GM21447 (cell line): ENCODE results near the gene UBXN1.
"Not testable (repeated sequence)": the region's sequence is repeated elsewhere in the genome, so short reads cannot be mapped to it uniquely, and the experiment has no call there.

ENCODE experiments used
- ATAC-seq: cut with Tn5 transposase; IDR thresholded peaks from one replicate; pipeline ENCODE4 v1.9.1; 2021; ENCODE audit not compliant: unreplicated experiment

Gene UBXN1

DNA sequence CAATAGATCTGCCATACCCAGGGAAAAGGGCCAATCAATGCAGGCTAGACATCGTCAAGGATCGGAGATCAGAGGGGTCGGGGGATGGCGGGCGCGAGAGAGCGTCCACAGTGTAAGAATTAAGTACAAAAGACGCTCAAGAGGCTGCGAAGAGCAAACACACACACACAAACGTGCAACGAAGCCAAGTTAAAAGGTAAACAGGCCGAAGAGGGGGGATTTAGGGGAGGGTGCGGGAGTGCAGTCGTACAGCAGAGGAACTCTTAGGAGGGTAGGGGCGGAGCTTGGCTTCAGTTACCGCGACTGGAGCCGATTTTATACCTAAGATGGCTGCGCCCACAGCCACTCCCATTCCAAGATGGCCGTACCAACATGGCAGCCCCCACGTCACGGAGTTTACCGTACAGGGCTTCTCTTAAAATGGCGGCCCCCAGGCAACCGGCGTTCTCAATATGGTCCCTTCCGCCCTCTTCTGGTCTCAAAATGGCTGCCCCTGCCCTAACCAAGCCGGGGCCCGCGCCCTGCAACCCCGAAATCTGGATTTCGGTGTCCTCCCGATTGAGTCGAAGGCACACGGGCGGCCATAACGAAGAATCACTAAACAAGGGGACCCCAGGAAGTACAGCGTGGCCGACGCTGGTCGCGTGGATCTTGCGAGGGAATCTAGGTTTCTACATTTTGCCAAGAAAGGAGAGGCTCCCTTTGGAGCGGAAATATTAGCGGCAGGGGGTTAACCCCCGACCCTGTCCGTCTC is 30.6 kb upstream of the UBXN1 start:
- ATAC-seq: peak; percentile 65

DNA sequence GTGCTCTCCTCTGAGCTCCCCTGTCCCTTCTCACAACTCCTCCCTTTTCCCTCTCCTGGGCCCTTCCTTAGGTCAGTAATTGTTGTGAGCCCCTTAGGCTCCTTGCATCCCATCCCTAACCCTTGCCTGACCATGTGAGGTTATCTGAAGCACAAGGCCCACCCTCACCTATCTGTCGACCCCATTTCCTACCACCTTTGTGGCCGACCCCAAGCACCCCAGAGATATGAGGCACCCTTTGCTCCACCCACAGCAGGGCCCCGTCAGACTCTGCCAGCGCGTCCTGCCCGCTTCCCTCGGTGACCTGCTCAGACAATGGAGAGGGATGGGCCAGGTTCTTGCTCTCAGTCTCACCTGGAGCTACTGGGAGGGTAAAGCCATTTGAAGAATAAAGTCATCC is 29.9 kb upstream of the UBXN1 start:
- no peak for ATAC-seq

DNA sequence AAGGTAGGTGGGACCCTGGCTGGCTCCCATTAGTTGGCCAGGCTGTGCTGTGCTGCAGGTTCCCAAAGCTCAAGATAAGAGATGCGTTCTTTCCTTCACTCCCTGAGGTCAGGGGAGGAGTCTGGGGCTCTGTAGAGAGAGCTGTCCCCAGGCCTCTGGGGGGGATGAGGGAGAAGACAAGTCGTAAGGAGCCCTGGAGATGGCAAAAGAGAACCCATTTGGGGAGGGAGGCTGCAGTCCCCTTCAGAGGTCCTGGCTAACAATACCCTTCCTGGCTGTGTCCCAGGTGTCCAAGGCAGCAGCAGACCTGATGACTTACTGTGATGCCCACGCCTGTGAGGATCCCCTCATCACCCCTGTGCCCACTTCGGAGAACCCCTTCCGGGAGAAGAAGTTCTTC is 29.5 kb upstream of the UBXN1 start:
- no peak for ATAC-seq

DNA sequence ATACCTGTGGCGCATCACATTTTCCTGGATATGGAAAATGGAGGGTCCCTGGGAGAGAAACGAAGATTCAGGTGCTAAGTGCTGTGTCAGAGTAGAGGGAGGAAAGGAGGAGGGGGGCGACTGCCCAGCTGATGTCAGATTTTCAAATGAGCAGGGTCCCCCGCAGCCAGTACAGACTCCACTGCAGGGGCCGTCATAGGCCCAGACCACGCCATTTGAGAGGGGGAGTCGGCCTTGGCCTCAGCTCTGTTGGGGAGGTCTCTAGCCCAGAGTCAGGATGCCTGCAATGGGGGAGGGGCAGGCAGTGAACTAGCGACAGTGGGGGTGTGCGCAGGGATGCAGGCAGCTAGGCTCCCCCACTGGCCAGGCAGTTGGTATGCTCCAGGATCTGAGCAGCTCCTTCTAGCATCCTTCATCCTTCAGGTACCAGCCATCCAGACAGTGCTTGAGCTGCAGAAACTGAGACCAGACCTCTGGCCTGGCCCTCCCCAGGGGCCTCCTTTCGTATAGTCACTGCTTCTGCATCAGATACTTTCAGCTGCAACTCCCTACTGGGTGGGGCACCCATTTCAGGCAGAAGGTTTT is 28.5 kb upstream of the UBXN1 start, which contains the start of the genes BSCL2 and GNG3:
Gene BSCL2, minus strand, starts transcription at position 148 of the 585 bp plus-strand sequence. CDS start 229 bp downstream, outside the sequence.
Gene GNG3, plus strand, starts transcription at position 400 of the 585 bp plus-strand sequence. CDS start 620 bp downstream, outside the sequence.
- no peak for ATAC-seq

DNA sequence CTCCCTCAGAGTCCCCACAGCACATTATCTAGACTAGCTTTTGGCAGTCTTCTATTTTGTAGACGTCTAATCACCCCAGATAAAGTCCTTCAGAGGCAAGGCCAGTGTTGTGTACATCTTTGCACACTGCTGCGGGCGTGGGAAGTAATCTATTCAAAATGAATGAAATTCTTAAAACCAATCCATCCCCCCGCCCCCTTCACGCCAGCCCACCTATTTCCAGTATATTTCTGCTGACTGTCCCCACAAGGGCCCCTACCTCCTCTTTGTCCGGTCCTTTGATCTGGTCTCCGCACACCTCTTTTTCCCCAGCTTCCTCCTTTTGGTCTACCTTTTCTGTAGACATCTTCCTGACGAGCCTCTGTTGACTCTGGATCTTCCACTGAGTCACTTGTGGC is 28.0 kb upstream of the UBXN1 start:
- ATAC-seq: no peak

DNA sequence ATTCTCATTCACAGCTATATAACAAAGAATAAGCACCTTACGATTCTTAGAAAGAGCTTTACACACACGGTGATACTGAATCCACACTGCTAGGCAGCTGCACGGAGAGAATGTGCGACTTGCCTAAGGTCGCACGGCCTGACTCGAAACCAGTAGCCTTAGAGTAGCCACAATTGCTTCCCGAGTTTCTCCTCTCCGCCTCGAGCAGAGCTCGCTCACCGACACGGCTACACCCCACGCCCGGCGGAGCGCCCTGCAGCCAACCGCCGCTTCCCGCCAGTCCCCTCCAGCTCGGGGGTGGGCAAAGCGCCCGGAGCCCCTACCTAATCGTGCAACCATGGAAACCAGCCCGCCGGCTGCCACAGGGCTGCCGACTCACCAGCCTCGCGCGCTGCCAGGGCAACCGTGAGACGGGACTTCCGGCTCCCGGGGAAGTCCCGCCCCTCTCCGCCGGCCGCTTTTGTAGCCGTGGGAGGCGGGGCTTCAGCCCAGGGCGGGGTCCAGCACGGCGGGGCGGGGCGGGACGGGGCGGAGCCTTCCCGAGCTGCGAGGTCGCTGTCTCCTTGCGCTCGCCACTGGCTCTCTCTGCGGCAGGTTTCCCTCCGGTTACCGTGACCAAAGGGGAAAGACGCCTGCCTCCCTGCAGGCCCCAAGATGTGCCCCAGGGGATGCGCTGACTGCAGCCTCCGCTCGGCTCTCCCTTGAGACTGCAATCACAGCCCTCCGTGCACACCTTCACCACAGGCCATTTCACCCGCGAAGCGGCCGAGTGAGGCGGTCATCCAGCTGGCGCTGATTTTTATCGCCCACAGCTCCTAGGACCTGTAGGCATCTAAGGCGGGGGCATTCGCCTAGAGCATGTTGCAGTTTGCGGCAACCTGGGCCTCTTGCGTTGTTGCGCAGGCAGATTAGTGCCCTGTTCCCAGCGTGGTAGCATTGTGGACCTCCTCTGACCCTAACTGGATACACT is 27.3 kb upstream of the UBXN1 start:
- ATAC-seq: no peak

DNA sequence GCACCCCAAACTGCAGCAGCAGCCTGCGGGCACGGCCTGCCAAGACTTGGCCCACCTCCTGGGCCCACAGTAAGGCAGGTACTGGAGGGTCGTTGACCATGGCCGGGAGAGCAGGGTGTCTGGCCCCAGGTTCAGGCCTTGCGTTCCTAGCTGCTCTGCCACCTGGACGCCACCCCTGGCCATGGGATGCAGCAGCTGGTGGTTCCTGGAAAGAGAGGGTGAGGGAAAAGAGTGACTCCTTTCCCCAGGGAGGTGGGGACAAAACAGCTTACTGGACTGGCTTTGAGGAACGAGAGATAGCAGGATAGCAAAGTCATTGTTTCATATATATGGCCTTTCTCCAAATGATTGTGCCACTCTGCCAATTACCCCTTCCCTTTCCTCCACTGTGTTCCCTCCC is 26.5 kb upstream of the UBXN1 start:
- no peak for ATAC-seq

DNA sequence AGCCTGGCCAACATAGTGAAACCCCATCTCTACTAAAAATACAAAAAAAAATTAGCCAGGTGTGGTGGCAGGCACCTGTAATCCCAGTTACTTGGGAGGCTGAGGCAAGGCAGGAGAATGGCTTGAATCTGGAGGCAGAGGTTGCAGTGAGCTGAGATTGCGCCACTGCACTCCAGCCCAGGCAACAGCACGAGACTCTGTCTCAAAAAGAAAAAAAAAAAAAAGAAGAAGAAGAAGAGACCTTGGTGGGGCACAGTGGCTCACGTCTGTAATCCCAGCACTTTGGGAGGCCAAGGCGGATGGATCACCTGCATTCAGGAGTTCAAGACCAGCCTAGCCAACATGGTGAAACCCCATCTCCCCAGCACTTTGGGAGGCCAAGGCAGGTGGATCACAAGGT is 25.0 kb upstream of the UBXN1 start:
- not testable (repeated sequence) for ATAC-seq

DNA sequence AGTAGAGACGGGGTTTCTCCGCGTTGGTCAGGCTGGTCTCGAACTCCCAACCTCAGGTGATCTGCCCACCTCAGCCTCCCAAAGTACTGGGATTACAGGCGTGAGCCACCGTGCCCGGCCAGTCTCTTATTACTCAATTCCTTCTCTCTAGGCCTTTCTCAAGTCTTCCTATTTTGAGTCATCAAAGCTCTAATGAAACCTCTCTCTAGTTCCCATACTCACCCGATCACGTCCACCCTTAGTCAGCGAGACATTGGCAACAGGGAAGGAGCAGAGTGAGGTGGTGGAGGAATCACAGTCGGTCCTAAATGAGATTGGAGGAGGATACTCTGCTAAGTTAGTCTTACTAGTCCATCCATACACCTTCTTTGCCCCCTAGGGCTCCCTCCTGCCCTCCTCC is 23.4 kb upstream of the UBXN1 start:
- no peak for ATAC-seq

DNA sequence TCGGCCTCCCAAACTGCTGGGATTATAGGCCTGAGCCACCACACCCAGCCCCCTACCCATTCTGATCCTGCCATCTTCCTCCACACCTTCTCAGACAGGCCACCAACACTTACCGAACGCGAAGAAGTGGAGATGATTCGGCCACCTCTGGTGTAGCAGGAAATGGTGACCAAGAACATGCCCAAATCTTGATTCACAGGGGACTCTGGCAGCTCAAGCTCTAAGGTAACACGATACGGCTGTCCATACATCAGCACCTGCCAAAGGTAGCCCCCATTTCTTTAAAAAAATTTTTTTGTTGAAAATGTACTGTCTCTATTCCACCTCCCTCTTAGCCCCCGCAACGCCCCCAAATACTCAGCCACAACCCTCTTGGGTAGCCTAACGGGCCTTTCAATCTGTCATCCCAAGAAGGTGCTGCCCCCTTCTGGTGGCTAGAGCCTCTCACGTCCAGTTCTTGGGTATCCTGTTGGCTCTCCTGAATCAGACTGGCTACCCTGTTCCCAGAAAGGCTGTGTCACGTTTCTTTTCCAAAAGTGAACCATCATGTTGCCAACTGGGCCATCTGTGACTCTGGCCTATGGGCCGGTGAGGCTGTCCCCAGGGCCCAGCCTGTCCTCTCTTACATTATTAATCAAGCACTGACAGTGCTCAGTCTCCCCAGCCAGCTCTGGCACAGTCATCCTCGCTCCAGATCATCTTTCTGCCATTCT is 15.7 kb upstream of the UBXN1 start:
- no peak for ATAC-seq

DNA sequence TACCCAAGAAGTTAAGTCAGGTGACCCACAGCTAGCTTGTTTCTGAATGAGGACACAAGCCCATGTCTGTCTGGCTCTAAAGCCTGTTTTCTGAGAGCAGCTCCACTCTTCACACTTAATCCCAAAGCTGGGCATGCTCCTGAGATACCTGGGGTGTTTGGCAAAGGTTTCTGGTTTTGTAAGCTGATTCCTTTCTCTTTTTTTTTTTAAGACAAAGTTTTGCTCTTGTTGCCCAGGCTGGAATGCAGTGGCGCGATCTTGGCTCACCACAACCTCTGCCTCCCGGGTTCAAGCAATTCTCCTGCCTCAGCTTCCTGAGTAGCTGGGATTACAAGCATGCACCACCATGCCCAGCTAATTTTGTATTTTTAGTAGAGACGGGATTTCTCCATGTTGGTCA is 14.8 kb upstream of the UBXN1 start:
- ATAC-seq: not testable (repeated sequence)

DNA sequence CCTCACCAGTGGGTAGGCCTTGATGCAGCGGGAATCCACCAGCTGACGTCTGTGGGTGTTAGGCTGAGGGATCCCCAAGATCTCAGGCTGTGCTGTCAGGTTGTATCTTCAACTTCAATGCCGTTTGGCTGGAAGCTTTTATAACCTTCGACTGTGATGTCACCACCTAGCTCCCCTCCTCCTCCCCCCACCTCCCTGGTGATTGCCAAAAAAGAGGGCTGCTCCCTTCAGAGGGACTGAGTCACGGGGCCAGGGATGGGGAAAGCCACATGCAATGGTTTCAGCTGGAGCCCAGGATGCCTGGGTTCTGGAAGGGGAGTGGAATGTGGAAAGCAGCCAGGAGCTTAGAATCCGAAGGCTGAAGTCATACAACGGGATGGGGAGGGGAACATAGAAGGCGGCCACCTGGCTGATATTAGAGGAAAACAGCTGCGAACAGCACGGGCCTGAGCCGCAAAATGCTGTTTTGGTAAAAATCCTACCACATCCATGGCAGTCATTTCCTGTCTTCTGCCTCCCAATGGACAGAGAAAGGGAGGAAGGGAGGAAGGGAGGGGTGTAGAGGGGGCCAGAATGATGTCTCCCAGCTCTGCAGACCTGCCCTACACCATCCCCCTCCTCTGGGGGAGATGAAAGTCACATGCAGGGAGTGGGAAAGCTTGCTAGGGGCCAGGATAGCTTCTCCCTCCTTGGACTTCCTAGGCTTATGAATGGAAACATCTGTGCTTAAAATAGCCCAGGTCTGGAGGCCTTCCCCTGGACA is 10.7 kb upstream of the UBXN1 start, which contains the start of gene LRRN4CL:
Gene LRRN4CL, minus strand, starts transcription at position 110 of the 763 bp plus-strand sequence. CDS start 1,022 bp downstream, outside the sequence.
- no peak for ATAC-seq

DNA sequence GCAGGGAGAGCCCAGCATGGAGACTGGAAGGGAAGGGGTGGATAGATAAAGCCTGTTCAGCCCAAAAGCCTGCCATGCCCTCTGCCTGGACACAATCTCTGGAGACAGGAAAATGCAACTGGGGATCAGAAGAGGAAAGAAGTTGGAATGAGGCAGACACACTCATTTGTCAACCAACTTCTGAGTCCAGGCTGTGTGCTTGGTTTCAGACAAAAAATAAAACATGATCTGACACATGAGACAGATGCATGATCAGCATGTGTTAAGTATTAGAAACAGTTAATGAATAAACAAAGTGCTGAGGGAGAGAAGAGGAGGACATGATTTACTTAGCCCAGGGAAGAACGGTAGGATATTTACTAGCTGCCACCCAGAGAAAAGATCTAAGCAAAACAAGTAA is 9.6 kb upstream of the UBXN1 start:
- ATAC-seq: no peak

DNA sequence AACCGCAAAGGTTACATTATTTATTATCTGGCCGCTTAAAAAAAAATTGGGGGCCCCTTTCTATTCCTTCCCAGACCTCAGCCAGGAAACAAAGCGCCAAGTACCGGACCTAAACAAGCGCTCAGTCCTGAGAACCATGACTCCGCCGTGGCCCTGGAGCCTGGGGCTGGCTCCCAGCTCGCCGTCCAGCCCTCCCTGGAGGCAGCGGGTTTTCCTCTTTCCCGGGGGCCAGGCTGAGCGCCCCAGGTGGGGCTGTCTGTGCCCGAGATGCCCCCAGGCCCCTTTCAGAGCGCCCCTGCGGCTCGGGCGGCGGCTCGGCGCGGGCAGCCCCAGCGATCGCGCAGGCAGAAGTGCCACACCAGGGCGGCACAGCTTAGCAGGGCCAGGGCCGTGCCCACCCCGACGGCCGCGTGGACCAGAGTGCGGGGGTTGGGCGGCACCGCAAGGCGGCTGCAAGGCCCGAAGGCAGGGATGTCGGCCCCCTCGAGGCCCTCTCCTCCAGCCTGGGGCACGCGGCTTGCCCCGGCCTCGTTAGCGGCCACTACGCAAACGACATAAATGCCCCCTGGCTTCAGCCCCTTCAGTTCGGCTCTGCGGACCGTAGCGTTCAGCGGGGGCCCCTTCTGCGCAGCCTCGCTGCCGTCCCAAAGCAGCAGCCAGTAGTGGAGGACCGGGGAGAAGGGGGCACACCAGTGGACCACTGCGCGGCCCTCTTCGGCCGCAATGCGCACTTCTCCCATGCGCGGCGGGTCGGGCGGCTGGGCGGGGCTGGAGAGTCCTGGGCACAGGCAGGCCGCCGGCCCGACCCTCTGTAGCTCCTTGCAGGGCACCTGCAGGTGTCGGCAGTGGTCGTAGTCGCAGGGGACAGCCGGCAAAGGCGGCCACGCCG is 8.9 kb upstream of the UBXN1 start:
- ATAC-seq: no peak

DNA sequence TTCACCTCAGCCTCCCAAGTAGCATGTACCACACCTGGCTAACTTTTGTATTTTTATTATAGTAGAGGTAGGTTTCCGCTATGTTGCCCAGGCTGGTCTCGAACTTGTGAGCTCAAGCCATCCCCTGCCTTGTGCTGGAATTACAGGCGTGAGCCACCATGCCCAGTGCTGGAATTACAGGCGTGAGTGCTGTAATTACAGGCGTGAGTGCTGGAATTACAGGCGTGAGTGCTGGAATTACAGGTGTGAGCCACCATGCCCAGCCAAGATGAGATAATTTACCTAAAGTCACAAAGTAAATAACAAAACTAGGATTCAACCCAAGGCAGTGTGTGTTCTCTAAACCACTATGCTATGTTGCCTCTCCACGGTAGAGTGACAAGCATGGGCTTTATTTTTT is 3.6 kb upstream of the UBXN1 start:
- ATAC-seq: no peak

DNA sequence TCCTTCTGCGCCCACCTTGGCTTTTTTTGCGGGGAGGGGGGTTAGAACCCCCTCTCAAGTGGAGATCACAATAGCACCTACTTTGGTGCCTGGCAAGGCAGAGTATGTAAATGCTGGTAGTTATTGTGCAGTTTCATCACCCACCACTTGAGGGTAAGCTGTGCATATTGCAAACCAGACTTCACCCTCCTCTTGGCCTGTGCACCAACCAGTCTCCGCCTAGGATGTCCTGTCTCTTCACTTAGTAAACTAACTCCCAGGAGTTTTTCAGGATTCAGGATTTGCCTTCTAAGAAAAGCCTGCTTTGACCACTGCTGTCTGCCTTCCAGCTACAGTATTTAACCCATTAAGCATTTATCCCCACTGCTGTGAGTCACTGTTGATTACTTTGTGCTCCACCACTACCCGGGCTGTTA is 2.0 kb upstream of the UBXN1 start:
- ATAC-seq: peak; percentile 51

DNA sequence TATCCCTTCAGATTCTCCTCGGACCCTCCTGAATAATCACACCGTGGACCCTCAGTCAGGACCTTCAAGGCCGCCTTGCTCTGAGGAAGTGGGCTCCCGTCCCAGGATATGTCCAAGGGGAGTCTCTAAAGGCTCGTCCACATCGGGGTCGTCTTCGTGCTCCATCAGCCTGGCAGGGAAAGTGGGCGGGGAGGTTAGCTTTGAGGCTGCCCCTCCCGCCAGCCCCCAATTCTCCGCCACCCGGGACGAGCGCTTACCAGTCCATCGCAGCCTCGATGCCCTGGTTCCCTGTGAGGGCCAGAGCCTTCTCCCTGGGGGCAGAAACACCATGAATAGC is 472 bp downstream of the UBXN1 start:
- no peak for ATAC-seq

DNA sequence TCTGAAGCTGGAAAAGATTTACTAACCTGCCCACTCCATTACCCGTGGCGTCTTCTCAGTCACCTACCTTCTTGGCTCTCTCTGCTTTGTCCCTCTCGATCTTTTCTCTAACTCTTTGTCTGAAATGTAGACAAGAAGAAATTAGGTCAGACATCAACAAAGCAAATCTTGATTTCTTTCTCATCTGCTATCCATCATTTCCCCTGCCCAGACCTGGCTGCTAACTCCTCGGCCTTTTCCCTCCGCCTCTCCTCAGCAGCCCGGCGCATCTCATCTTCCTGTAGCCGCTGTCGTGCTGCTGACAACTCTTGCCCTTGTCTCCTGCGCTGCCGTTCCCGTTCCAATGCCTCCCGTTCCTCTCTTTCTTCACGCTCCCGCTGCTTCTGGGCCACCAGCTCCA is 1.2 kb downstream of the UBXN1 start:
- ATAC-seq: no peak

DNA sequence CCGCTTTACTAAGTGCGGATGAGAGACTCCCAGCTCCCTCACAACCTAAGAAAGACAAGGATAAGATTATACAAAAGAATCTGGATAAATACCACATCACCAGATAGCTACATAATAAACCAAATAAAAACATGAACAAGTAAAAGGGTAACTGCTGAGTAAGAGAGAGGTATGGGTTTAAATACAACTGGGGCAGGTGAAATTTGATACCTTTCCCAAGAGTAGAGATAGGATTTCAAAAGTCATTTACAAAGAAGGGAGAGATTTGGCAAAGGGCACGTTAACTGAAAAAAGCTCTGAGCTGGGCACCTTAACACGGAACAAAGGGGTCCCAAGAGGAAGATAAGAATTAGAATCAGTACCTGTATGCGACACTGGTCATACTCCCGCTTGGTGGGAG is 1.7 kb downstream of the UBXN1 start:
- no peak for ATAC-seq
